GM12878 (cell line): ENCODE results near the gene ANP32E. TPM values are rescaled to one million over a fixed set of nuclear protein-coding genes. Genes with fewer than 3 reads are reported as not detected.

Source experiments
- E2F8 ChIP-seq: fragments of 450-650 bp; IDR thresholded peaks from 2 replicates; pipeline ENCODE4 v1.6.1; 2018; ENCODE audit warnings: mild to moderate bottlenecking, low read depth, moderate library complexity; ENCODE audit not compliant: partially characterized antibody
- EED ChIP-seq: sonication (generic); IDR thresholded peaks from 2 replicates; pipeline ENCODE4 v1.6.1; 2016; ENCODE audit warnings: antibody characterized with exemption, low read depth
- ESRRA ChIP-seq: IDR thresholded peaks from 2 replicates; pipeline ENCODE4 v1.6.1; 2012; ENCODE audit warnings: mild to moderate bottlenecking, low read length, improper control_type of control experiment
- EZH2 ChIP-seq: IDR thresholded peaks from 2 replicates; pipeline ENCODE4 v1.6.1; 2012; ENCODE audit warnings: low read depth, mild to moderate bottlenecking, control low read depth, inconsistent platforms, low read length, borderline replicate concordance; ENCODE audit not compliant: control insufficient read depth
- GABPA ChIP-seq: IDR thresholded peaks from 2 replicates; pipeline ENCODE4 v1.6.1; 2014; ENCODE audit warnings: antibody characterized with exemption, low read depth, mild to moderate bottlenecking, inconsistent platforms
- HCFC1 ChIP-seq: fragments of 150-350 bp; IDR thresholded peaks from 2 replicates; pipeline ENCODE4 v1.6.1; 2014; ENCODE audit warnings: low read length
- HSF1 ChIP-seq: fragments of 150-350 bp; IDR thresholded peaks from 2 replicates; pipeline ENCODE4 v1.6.1; 2014; ENCODE audit warnings: mild to moderate bottlenecking, low read depth, low read length
- IRF4 ChIP-seq: IDR thresholded peaks from 2 replicates; pipeline ENCODE4 v1.6.1; 2011; ENCODE audit warnings: low read depth, low read length
- LARP7 ChIP-seq: fragments of 450-650 bp; IDR thresholded peaks from 2 replicates; pipeline ENCODE4 v1.6.1; 2017; ENCODE audit warnings: mild to moderate bottlenecking
- MXI1 ChIP-seq: fragments of 150-350 bp; IDR thresholded peaks from 2 replicates; pipeline ENCODE4 v1.6.1; 2011; ENCODE audit warnings: low read depth, mild to moderate bottlenecking, inconsistent platforms, low read length, improper control_type of control experiment
- POLR2A ChIP-seq: IDR thresholded peaks from 2 replicates; pipeline ENCODE4 v1.6.1; 2011; ENCODE audit warnings: low read depth, mild to moderate bottlenecking, low read length
- POLR2AphosphoS5 ChIP-seq: IDR thresholded peaks from 2 replicates; pipeline ENCODE4 v1.6.1; 2011; ENCODE audit warnings: mild to moderate bottlenecking, low read length, inconsistent platforms
- RUNX3 ChIP-seq: IDR thresholded peaks from 2 replicates; pipeline ENCODE4 v1.6.1; 2012; ENCODE audit warnings: low read length, inconsistent platforms
- SKIL ChIP-seq: fragments of 450-650 bp; IDR thresholded peaks from 2 replicates; pipeline ENCODE4 v1.6.1; 2017; ENCODE audit warnings: mild to moderate bottlenecking, low read depth, inconsistent platforms; ENCODE audit not compliant: poor library complexity, severe bottlenecking
- SMARCA5 ChIP-seq: fragments of 450-650 bp; IDR thresholded peaks from 2 replicates; pipeline ENCODE4 v1.6.1; 2017; ENCODE audit warnings: mild to moderate bottlenecking
- SMC3 ChIP-seq: IDR thresholded peaks from 2 replicates; pipeline ENCODE4 v1.6.1; 2011; ENCODE audit warnings: low read length, improper control_type of control experiment, borderline replicate concordance
- SRF ChIP-seq, 2 experiments: IDR thresholded peaks; 2 replicates each; pipeline ENCODE4 v1.6.1; 2011; ENCODE audit warnings: low read depth in 2 of 2, low read length in 2 of 2, mild to moderate bottlenecking in 1 of 2, moderate library complexity in 1 of 2
- STAT3 ChIP-seq: IDR thresholded peaks from 2 replicates; pipeline ENCODE4 v1.6.1; 2011; ENCODE audit warnings: low read depth, low read length, improper control_type of control experiment
- TARDBP ChIP-seq: IDR thresholded peaks from 2 replicates; pipeline ENCODE4 v1.6.1; 2016; ENCODE audit warnings: borderline replicate concordance
- TCF12 ChIP-seq: IDR thresholded peaks from 2 replicates; pipeline ENCODE4 v1.6.1; 2011; ENCODE audit warnings: low read depth, mild to moderate bottlenecking, low read length
- YBX1 ChIP-seq: fragments of 450-650 bp; IDR thresholded peaks from 2 replicates; pipeline ENCODE4 v1.6.1; 2016; ENCODE audit warnings: antibody characterized with exemption
- ZNF384 ChIP-seq: IDR thresholded peaks from 2 replicates; pipeline ENCODE4 v1.6.1; 2012; ENCODE audit warnings: low read depth, mild to moderate bottlenecking, low read length, improper control_type of control experiment, borderline replicate concordance
- polyA plus RNA-seq, 11 experiments: library from polyadenylated mRNA; depleted of rRNA in 4 of 11; unstranded in 6 of 11; stranded (reverse) in 5 of 11; fragments of >200 nt; fragmentation: Nextera tagmentation in 4 of 11; fragmentation: Illumina TruSeq in 1 of 11; extraction: Ambion mirVana in 4 of 11; extraction: Trizol in 1 of 11; gene quantifications; 1 replicate in 1 of 11; 2 replicates in 10 of 11; pipeline versions ENCODE4 v1.2.1 to v1.2.3, GENCODE V29; 2011 to 2016; ENCODE audit warnings: inconsistent platforms in 2 of 11, missing spikeins in 2 of 11, low read depth in 1 of 11
- total RNA-seq, 4 experiments: library from RNA; depleted of rRNA in 3 of 4; stranded (reverse); fragments of >200 nt in 3 of 4; fragmentation: Illumina TruSeq in 1 of 4; extraction: Trizol in 1 of 4; gene quantifications; 2 replicates each; pipeline versions ENCODE4 v1.2.1 to v1.2.3, GENCODE V29; 2013 to 2021

The ANP32E gene
- total and polyA plus RNA-seq, 10 of the 15 experiments (the other 5 are each of a cell fraction or from before 2014, with no cell fraction given), result 59.2 to 250 (median 121) TPM

GRCh38 chr1:150235852-150236613 lies at the start of gene ANP32E (continued):
- TF ChIP-seq HSF1 (no peak), IRF4 (peak; percentile 63; the same call in 1 of the 2 replicates), SRF (IDR thresholded peaks at IDR 0.05; ENCODE audit: low read depth in 2 of 2, low read length in 2 of 2) (no peak), EZH2 (no peak), E2F8 (peak; percentile 95), YBX1 (no peak), HCFC1 (0 out of 2 replicates have a peak, but pooled peaks have one; percentile 34), TARDBP (no peak; the same call in 1 of the 2 replicates), ZNF384 (no peak), STAT3 (0 out of 2 replicates have a peak, but pooled peaks have one; percentile 70), TCF12 (peak; percentile 57; the same call in 1 of the 2 replicates), POLR2A (peak; percentile 98), LARP7 (peak; percentile 83; the same call in 1 of the 2 replicates), EED (peak; percentile 54), GABPA (peak; percentile 67; the same call in 1 of the 2 replicates), SMARCA5 (peak; percentile 95; the same call in 1 of the 2 replicates), RUNX3 (peak; percentile 5; the same call in 1 of the 2 replicates), ESRRA (0 out of 2 replicates have a peak, but pooled peaks have one; percentile 36), SMC3 (no peak), SKIL (peak; percentile 93), POLR2AphosphoS5 (peak; percentile 98), MXI1 (peak; percentile 68)
